Activated CD4-positive, alpha-beta T cell treated with anti-CD3 and anti-CD28 coated beads for 48 hours (primary cell): Measurements from ENCODE around the gene PRKG2.

Source experiments
- DNase-seq: peaks from one replicate; pipeline ENCODE4 v3.0.0-alpha.2; 2020

PRKG2 gene

DNA sequence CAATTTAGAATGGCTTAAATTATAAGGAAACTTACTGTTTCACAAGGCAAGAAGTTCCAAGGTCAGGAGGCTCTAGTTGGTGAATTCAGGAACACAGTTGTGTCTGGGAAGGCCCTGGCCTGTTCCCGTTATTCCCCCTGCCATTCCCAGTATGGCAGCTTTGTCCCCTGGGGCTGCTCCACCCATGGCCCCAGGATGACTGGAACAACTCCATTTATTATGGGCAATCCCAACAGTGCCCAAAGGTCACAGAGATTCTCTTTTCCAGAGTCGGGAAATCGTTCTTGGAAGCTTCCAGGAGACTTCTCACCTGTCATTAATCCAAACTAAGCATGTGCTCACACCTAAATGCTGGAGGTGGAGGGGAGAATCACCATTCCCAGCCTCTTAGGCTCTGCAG lies 2.8 kb upstream of the PRKG2 start:
- no peak for DNase-seq

- DNase-seq: no peak
Measured at GRCh38 chr4:81215931-81216330, 909 bp upstream of the PRKG2 start.

DNA sequence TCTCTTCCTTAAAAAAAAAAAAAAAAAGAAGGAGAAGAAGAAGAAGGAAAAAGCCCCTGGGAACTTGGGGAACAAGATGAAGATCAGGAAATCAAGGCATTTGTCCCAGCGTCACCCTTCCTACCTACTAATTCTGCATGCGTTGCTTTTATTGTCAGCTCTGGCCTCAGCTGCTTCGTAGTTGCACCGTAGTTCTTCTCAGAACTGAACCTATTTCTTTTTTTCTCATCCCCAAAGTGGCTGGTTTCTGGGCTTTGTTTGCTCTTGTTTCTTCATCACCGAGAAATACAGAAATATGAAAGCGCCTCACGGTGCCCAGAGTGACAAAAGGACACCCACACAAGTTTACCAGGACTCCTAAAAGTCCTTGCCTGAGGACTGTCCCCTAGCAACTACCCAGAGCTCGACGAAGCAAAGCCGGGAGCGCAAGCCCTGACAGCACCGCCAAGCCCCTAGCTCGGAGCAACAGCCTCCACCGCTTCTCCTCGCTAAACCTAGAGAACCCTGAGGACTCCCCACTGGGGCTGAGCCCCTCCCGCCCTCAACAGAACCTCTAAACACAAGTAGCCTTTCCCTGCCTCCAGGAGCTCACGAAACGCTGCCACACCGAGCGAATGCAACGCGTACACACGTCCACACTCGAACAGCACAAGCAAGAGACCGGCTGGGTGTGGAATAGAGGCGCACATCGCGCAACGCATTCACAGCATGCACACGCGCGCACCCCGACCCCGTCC lies 710 bp downstream of the PRKG2 start:
- DNase-seq: peak; percentile 10

GRCh38 chr4:81213671-81214070 lies 1.4 kb downstream of the PRKG2 start:
- DNase-seq: no peak

DNA sequence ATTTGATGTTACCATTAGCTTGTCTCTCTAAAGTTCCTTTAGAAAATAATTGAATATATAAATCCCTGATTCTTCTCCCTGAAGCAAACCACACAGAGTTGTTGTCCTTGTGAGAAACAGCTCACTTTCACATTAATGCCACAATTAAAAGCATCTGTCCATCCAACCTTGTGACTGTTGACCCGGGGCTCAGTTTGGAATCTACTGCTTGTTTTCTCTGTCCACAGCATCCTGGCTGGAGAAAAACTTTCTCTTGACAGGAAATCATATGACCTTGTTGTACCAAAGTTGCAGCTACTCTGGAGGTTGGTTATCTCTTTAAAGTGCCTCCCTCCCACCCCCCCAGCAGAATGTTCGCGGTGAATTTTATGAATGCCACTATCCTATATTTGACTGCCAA lies 3.1 kb downstream of the PRKG2 start:
- no peak for DNase-seq

DNA sequence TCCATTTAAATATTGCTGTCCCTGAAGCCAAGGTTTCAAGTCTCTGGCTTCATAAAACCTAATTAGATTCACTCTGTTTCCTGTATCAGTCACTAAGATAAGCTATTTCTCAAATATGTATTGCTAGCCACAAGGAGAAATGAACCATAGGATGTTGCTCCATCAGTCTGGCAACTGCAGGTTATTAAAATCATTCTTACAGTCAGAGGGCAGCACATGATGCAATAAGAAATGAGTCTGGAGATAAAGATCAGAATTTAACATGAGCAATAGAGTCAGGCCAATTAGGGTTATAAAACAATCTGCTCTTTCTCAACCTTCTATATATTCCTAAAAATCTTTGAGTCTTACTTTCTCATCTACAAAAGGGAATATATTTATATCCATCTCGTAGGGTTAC lies 7.2 kb downstream of the PRKG2 start:
- DNase-seq: no peak

- no peak for DNase-seq
Measured at GRCh38 chr4:81205302-81205701, 9.7 kb downstream of the PRKG2 start.

DNA sequence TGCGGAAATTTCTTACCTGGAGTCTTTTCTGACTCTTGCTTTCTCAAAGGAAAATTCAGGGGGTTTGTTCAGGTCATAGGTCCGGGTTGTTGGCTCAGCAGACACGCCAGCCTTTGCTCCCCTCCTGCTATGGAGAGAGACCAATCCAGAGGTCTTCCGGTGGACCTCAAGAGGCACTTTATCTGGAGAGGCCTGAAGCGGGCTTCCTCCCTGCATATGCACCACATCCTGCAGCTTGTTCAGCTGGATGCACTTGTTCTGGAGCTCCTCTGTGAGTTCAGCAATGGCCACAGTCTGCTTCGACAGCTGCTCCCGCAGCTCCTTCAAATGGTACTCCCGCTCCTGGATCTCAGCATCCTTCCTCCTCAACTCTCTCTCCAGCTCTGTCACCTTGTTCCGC lies 10.5 kb downstream of the PRKG2 start:
- no peak for DNase-seq

DNA sequence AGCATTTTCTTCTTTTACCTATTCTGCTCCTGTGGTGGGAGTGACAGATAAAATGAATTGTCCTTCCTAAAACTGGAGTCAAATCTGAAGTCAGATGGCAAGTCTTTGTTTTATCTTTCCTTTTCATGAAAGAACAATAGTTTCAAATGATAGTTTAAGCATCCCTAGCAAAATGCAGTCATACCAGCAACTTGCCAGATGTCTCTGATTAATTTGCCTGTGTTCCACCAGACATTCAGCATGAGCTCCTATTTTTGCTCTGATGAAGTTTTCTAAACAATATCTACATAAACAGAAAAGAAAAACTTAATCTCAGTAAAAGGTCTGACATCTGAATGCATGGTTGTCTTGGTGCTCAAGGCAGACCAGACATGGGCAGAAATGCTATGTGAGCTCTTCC lies 15.2 kb downstream of the PRKG2 start:
- no peak for DNase-seq

DNA sequence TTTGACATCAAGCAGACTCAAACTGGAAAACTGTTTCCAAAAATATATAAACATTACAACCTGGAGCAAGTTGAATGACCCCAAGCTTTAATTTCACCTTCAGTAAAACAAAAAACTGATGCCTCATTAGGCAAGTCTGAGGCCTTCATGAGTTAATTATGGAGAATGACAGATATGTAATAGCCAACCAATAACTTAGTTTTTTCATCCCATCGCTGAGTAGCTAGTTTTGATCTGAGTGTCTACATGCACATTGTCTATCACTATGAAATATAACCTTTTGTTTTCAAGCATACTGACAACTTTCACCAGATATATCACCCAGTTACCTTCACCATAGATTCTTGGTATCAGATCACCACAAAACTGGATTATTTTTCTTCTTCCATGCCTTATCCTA lies 16.4 kb downstream of the PRKG2 start:
- DNase-seq: no peak

DNA sequence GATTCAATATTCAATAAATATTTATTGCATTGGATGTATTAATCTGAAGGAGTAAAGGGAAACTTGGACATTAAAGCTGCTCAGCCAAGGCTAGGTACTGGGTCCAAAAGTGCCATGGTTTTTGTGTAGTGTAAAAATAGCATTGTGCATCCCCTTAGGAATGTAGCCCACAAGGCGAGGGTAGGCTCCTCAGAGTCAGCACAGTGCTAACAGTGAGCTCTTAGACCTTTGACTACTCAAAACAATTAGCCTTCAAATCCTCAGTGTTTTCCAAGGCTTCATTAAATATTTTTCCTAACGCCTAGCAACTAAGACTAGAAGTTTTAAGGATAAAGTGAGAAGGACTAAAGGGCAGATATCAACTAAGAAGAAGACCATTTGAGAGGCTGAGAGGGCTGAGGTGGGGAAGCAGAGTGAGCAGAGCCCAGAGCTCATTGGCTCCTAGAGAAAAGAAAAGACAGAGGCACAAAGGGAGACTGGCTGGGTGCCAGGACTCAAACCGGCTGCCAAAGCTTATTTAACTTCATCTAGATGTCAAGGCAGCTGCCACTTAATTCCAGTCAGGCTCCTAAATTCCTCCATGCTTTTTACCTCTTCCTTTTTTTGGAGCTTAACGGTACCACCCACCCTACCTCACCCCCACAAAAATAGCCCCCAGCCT lies 17.0 kb downstream of the PRKG2 start:
- DNase-seq: no peak

DNA sequence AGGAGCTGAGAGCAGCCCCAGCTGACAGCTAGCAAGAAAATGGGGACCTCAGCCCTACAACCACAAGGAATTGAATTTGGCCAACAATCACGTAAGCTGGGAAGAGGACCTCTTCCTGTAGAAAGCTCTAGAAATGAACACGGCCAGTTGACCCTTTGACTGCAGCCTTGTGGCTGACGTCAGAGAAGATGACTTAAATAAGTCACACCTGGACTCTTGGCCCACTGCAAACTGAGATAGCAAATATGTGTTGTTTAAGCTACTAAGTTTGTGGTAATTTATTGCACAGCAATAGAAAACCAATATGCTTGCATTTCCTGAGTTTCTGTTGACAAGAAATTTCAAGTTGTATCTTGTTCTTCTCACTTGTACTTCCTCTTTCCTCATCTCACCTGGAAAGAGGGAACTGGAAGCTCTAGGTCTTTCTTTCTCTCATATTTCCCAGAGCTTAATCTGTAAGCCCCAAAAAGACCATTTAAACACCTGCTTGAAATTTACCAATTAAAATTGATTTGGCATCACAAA lies 18.8 kb downstream of the PRKG2 start:
- no peak for DNase-seq

GRCh38 chr4:81195475-81195874 lies 19.5 kb downstream of the PRKG2 start:
- no peak for DNase-seq

- DNase-seq: no peak
Measured at GRCh38 chr4:81194286-81194685, 20.7 kb downstream of the PRKG2 start.

GRCh38 chr4:81180916-81181315 lies 34.1 kb downstream of the PRKG2 start:
- DNase-seq: no peak

DNA sequence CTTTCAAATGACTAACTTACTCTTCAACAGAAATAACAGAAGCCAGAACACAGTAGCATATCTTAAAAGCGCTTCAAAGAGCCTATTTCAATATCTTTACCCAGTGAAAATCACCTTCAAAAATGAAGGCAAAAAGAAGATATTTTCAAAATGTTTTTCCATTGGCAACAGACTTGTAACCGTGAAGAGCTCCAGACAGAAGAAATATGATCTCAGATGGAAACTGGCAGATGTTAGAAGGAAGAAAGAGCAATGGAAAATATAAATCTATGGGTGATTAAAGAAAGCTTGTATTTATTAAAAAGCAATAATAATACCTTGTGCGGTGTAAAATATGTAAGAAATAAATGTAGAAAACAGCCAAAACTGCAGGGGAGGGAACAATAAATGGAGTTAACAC lies 35.7 kb downstream of the PRKG2 start:
- no peak for DNase-seq

- no peak for DNase-seq
Measured at GRCh38 chr4:81173213-81173612, 41.8 kb downstream of the PRKG2 start.

DNA sequence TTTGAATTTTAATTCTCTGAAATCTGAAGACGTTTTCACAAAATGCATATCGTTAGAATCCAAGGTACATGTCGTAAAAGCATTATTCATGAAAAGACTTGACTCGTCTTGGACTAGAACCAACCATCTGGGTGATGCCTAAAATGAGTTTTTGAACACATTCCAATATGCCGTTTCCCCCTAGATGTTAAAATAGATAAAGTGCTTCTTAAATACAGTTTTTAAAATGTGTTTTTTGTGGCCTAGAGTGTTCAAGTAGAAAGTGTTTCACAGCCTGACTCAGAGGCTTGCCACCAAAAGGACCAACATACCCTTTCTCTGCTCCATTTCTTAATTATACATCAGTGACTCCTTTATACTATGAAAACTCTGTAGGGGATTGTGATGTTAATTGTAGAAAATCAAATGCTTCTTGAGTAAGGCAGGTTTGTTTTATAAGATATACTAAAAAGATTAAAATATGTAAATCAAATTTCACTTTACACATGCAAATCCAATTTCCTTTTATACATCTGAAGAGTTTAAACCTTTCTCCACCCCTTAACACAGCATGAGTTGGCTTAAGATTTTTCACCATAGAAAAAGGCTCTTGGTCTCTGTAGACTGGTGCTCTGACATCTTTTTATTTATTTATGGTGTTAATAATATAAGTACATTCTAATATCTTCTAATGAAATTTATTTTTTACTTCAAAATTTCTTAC lies 48.4 kb downstream of the PRKG2 start:
- no peak for DNase-seq

- DNase-seq: no peak
Measured at GRCh38 chr4:81165861-81166430, 49.1 kb downstream of the PRKG2 start.

DNA sequence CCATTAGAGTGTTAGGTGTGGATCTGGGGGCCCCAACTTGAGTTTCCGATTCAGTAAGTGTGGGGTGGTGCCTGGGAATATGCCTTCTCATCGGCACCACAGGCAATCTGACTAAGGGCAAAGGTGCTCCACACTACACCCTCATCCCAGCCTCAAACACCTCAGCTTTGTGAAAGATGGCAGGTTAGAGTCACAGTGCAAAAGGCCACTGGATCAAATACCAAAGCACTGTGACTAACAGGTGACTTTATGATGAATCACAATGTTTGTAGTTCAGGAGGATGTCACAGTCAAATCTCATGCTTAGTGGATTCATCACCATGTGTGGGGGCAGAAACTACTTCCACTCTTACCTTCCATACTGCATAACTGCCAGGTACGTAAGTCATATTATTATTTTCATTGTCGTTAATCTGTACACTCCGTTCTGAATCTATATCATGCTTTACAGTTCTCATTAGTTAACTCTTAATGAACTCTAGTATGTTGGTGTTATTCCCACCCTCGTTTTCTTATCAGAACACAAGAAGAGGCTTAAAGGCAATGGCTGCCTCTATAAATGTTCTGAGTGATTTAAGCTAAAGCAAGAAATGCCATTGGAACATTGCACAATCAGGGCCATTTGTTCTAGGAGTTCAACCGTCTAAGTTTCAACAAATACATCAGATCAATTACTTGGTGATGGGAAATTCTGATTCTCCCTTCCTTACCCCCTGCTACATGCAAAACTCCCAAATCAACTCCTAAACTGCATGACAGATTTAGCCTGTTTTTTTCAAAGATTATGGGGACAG lies 50.2 kb downstream of the PRKG2 start:
- DNase-seq: peak; percentile 36

GRCh38 chr4:81164126-81164525 lies 50.9 kb downstream of the PRKG2 start:
- DNase-seq: no peak

GRCh38 chr4:81162752-81163458 lies 52.1 kb downstream of the PRKG2 start:
- no peak for DNase-seq
